Lower lobe of right lung (tissue), 2 donors: Measurements from ENCODE around the gene XPNPEP1. TPM values are rescaled to one million over a fixed set of nuclear protein-coding genes. Genes with fewer than 3 reads are reported as not detected.

ENCODE experiments used
- ATAC-seq, 2 donors: fragments of 200-7000 bp; cut with Tn5 transposase; one replicate each; pipeline ENCODE4 v1.9.1; 2020 to 2022; ENCODE audit warnings: mild to moderate bottlenecking in 2 of 2, moderate library complexity in 2 of 2
- DNase-seq: peaks from one replicate; pipeline ENCODE4 v3.0.0-alpha.2; 2020
- H3K27ac ChIP-seq: fragments of 200-600 bp; one replicate; pipeline ENCODE4 v1.8.0; 2022
- H3K27me3 ChIP-seq: fragments of 200-600 bp; one replicate; pipeline ENCODE4 v1.8.0; 2022; ENCODE audit warnings: low read depth
- H3K36me3 ChIP-seq: fragments of 200-600 bp; one replicate; pipeline ENCODE4 v1.8.0; 2022; ENCODE audit warnings: mild to moderate bottlenecking
- H3K4me1 ChIP-seq: fragments of 200-600 bp; one replicate; pipeline ENCODE4 v1.8.0; 2022
- H3K4me3 ChIP-seq: fragments of 200-600 bp; one replicate; pipeline ENCODE4 v1.8.0; 2022; ENCODE audit warnings: mild to moderate bottlenecking
- H3K9me3 ChIP-seq: fragments of 200-600 bp; one replicate; pipeline ENCODE4 v1.8.0; 2022
- CTCF ChIP-seq: fragments of 200-600 bp; IDR thresholded peaks from one replicate; pipeline ENCODE4 v1.8.0; 2022; ENCODE audit warnings: antibody characterized with exemption, mild to moderate bottlenecking
- intact Hi-C: fragments of 100-400 bp; cut with DNase I; formaldehyde crosslinking; loops from one replicate; pipeline ENCODE4 v1.11.0; 2022
- total RNA-seq: library from RNA; stranded (reverse); fragmentation: NEBNext Ultra II Directional; extraction: Animal tissue kit (Norgen Biotek cat#: 25700); gene quantifications from one replicate; pipeline ENCODE4 v1.2.1, GENCODE V29; 2021
- donor health status: DM: no; HTN: yes; CAD: no; lungs with severe emphysema.

Gene XPNPEP1
- total RNA-seq, 1 donor from 2014 or later: 52.1 TPM

GRCh38 chr10:109898666-109899355 lies 24.5 kb downstream of the XPNPEP1 start:
- Histone ChIP-seq H3K27ac (peak overlapping the region; percentile 47), H3K9me3 (no peaks in the 10 kb centered on the region), H3K4me1 (peaks cover 66% of the 10 kb centered on the region), H3K27me3 (no peaks in the 10 kb centered on the region), H3K36me3 (no peaks in the 10 kb centered on the region), H3K4me3 (no peak overlapping the region)
- no peak for ATAC-seq
- no peak for TF ChIP-seq CTCF
- no peak for DNase-seq
- intact Hi-C loops: no loop called here

GRCh38 chr10:109898007-109898406 lies 25.3 kb downstream of the XPNPEP1 start:
- no peaks in the 10 kb centered on the region for H3K27me3 ChIP-seq
- H3K9me3 ChIP-seq: no peaks in the 10 kb centered on the region
- ATAC-seq (no peak), DNase-seq (no peak)
- no peaks in the 10 kb centered on the region for H3K36me3 ChIP-seq
- peaks cover 61% of the 10 kb centered on the region for H3K4me1 ChIP-seq
- no peak overlapping the region for H3K4me3 ChIP-seq
- intact Hi-C loops: no loop called here
- TF ChIP-seq CTCF: no peak
- no peak overlapping the region for H3K27ac ChIP-seq

- no peak for TF ChIP-seq CTCF
- DNase-seq: no peak
- intact Hi-C loops: no loop called here
- no peaks in the 10 kb centered on the region for H3K27me3 ChIP-seq
- peaks cover 15% of the 10 kb centered on the region for H3K36me3 ChIP-seq
- H3K4me3 ChIP-seq: no peak overlapping the region
- H3K27ac ChIP-seq: no peak overlapping the region
- H3K4me1 ChIP-seq: peaks cover 54% of the 10 kb centered on the region
- no peaks in the 10 kb centered on the region for H3K9me3 ChIP-seq
- ATAC-seq: no peak
These were observed 27.5 kb downstream of the XPNPEP1 start for GRCh38 chr10:109895848-109896247.

- Histone ChIP-seq H3K27me3 (no peaks in the 10 kb centered on the region), H3K4me1 (peaks cover 49% of the 10 kb centered on the region), H3K4me3 (no peak overlapping the region), H3K27ac (peak overlapping the region; percentile 38), H3K36me3 (peaks cover 18% of the 10 kb centered on the region), H3K9me3 (no peaks in the 10 kb centered on the region)
- intact Hi-C loops: no loop called here
- ATAC-seq: peak; percentile 7 to 28
- TF ChIP-seq CTCF: no peak
- no peak for DNase-seq
These were observed 28.1 kb downstream of the XPNPEP1 start for GRCh38 chr10:109895095-109895818.

GRCh38 chr10:109894516-109894915 lies 28.8 kb downstream of the XPNPEP1 start:
- H3K27ac ChIP-seq: peak overlapping the region; percentile 38

More at GRCh38 chr10:109894516-109894915, 28.8 kb downstream of the XPNPEP1 start:
- H3K36me3 ChIP-seq: peaks cover 24% of the 10 kb centered on the region
- no peak overlapping the region for H3K4me3 ChIP-seq
- H3K4me1 ChIP-seq: peaks cover 44% of the 10 kb centered on the region
- H3K9me3 ChIP-seq: no peaks in the 10 kb centered on the region
- TF ChIP-seq CTCF: no peak
- ATAC-seq (peak; percentile 52 to 66), DNase-seq (peak; percentile 52)
- intact Hi-C loops: no loop called here
- no peaks in the 10 kb centered on the region for H3K27me3 ChIP-seq
